Endothelial cell (in vitro differentiated cells): ENCODE data around the gene JPH4. TPM values are rescaled to one million over a fixed set of nuclear protein-coding genes. Genes with fewer than 3 reads are reported as not detected.

ENCODE experiments used
- DNase-seq: peaks from one replicate; pipeline ENCODE4 v3.0.0; 2021; ENCODE audit warnings: low spot score
- H3K27ac Mint-ChIP-seq: one replicate; pipeline ENCODE4 v1.8.0; 2021; ENCODE audit warnings: mixed read lengths, inconsistent platforms; ENCODE audit not compliant: unreplicated experiment
- H3K27me3 Mint-ChIP-seq: one replicate; pipeline ENCODE4 v1.8.0; 2021; ENCODE audit warnings: mild to moderate bottlenecking, moderate library complexity, mixed read lengths, inconsistent platforms; ENCODE audit not compliant: unreplicated experiment
- H3K36me3 Mint-ChIP-seq: one replicate; pipeline ENCODE4 v1.8.0; 2021; ENCODE audit warnings: mild to moderate bottlenecking, low read depth, mixed read lengths, inconsistent platforms; ENCODE audit not compliant: unreplicated experiment
- H3K4me1 Mint-ChIP-seq: one replicate; pipeline ENCODE4 v1.8.0; 2021; ENCODE audit warnings: mild to moderate bottlenecking, mixed read lengths, inconsistent platforms; ENCODE audit not compliant: unreplicated experiment
- H3K4me3 Mint-ChIP-seq: one replicate; pipeline ENCODE4 v1.8.0; 2021; ENCODE audit warnings: mild to moderate bottlenecking, mixed read lengths, inconsistent platforms; ENCODE audit not compliant: unreplicated experiment
- H3K9me3 Mint-ChIP-seq: one replicate; pipeline ENCODE4 v1.8.0; 2021; ENCODE audit warnings: mixed read lengths, inconsistent platforms; ENCODE audit not compliant: unreplicated experiment
- CTCF ChIP-seq: fragments of 200-600 bp; sonication (generic); IDR thresholded peaks from one replicate; pipeline ENCODE4 v1.5.0; 2021; ENCODE audit warnings: antibody characterized with exemption; ENCODE audit not compliant: unreplicated experiment
- total RNA-seq: library from RNA; stranded (reverse); fragmentation: NEBNext Ultra II Directional; extraction: Animal tissue kit (Norgen Biotek cat#: 25700); gene quantifications from one replicate; pipeline ENCODE4 v1.2.1, GENCODE V29; 2021; ENCODE audit not compliant: unreplicated experiment

JPH4 gene
- total RNA-seq, 1 donor from 2014 or later, result 0.64 TPM

GRCh38 chr14:23618415-23618988, 39.9 kb upstream of the JPH4 start:
- no peak overlapping the region for H3K4me3 Mint-ChIP-seq
- H3K9me3 Mint-ChIP-seq, result peaks cover 10% of the 10 kb centered on the region
- peaks cover 9% of the 10 kb centered on the region for H3K4me1 Mint-ChIP-seq

GRCh38 chr14:23617539-23617938, 38.9 kb upstream of the JPH4 start:
- Mint-ChIP-seq H3K4me3 (no peak overlapping the region), H3K4me1 (peaks cover 9% of the 10 kb centered on the region), H3K9me3 (peaks cover 3% of the 10 kb centered on the region), H3K27me3 (peaks cover 2% of the 10 kb centered on the region), H3K36me3 (peaks cover 3% of the 10 kb centered on the region), H3K27ac (peak overlapping the region; percentile 57)
- TF ChIP-seq CTCF, result no peak
- DNase-seq, result no peak

More at GRCh38 chr14:23618415-23618988, 39.9 kb upstream of the JPH4 start:
- H3K27ac Mint-ChIP-seq, result no peak overlapping the region
- H3K27me3 Mint-ChIP-seq, result peaks cover 2% of the 10 kb centered on the region
- TF ChIP-seq CTCF, result no peak
- no peak for DNase-seq
- H3K36me3 Mint-ChIP-seq, result peaks cover 3% of the 10 kb centered on the region

- Mint-ChIP-seq H3K27ac (no peak overlapping the region), H3K9me3 (no peaks in the 10 kb centered on the region), H3K36me3 (no peaks in the 10 kb centered on the region), H3K4me1 (peaks cover 9% of the 10 kb centered on the region), H3K27me3 (peaks cover 3% of the 10 kb centered on the region), H3K4me3 (no peak overlapping the region)
- TF ChIP-seq CTCF, result no peak
- DNase-seq, result no peak
Measured at GRCh38 chr14:23615856-23616255, 37.3 kb upstream of the JPH4 start.

GRCh38 chr14:23614395-23614828, 35.8 kb upstream of the JPH4 start:
- H3K4me1 Mint-ChIP-seq, result peaks cover 11% of the 10 kb centered on the region
- no peak overlapping the region for H3K4me3 Mint-ChIP-seq
- TF ChIP-seq CTCF, result no peak
- no peaks in the 10 kb centered on the region for H3K9me3 Mint-ChIP-seq
- peaks cover 4% of the 10 kb centered on the region for H3K27me3 Mint-ChIP-seq
- H3K36me3 Mint-ChIP-seq, result no peaks in the 10 kb centered on the region
- H3K27ac Mint-ChIP-seq, result no peak overlapping the region
- DNase-seq, result no peak

- TF ChIP-seq CTCF, result no peak
- Mint-ChIP-seq H3K27ac (no peak overlapping the region), H3K36me3 (peaks cover 4% of the 10 kb centered on the region), H3K27me3 (peaks cover 4% of the 10 kb centered on the region), H3K4me1 (peaks cover 4% of the 10 kb centered on the region), H3K4me3 (no peak overlapping the region), H3K9me3 (peaks cover 3% of the 10 kb centered on the region)
- DNase-seq, result no peak
Measured at GRCh38 chr14:23613242-23614070, 34.9 kb upstream of the JPH4 start.
